ENCODE measurements around the gene BMP10. TPM values are rescaled to one million over a fixed set of nuclear protein-coding genes. Genes with fewer than 3 reads are reported as not detected.

BMP10 gene
- total and polyA plus RNA-seq, 2 donors (not counting 1 experiment from before 2014, with no cell fraction given), result not detected

GRCh38 chr2:68833162-68833561 is 38.0 kb downstream of the BMP10 start:
- Histone ChIP-seq H3K4me2 (ENCODE audit: extremely low read depth, insufficient read depth, low read length) (no peak overlapping the region), H3K9ac (ENCODE audit: insufficient read depth, low read length) (no peak overlapping the region), H3K9me3 (ENCODE audit: control insufficient read depth, insufficient read depth, low read depth, low read length) (no peaks in the 10 kb centered on the region), H3K36me3 (ENCODE audit: control insufficient read depth, insufficient read depth, low read length) (no peaks in the 10 kb centered on the region), H3K27me3 (ENCODE audit: control insufficient read depth, insufficient read depth, low read length) (no peaks in the 10 kb centered on the region), H3K4me3 (replicated peaks in 1 of 4; ENCODE audit: control extremely low read depth in 1 of 4, insufficient read depth in 1 of 4, low read depth in 3 of 4, low read length in 4 of 4) (no peak overlapping the region), H3K79me2 (ENCODE audit: control insufficient read depth, insufficient read depth, low read length) (no peaks in the 10 kb centered on the region), H4K20me1 (ENCODE audit: control insufficient read depth, extremely low read depth, insufficient read depth, low read length) (no peaks in the 10 kb centered on the region), H3K27ac (ENCODE audit: insufficient read depth, low read length) (no peak overlapping the region), H2AFZ (ENCODE audit: low read length) (no peak overlapping the region), H3K4me1 (ENCODE audit: control insufficient read depth, extremely low read depth, insufficient read depth, low read length) (peaks cover 27% of the 10 kb centered on the region)
- TF ChIP-seq CTCF (conservative IDR thresholded peaks at IDR 0.05 in 1 of 2, IDR thresholded peaks at IDR 0.05 in 1 of 2; ENCODE audit: low read depth in 1 of 2, low read length in 2 of 2) (no peak), EZH2 (IDR thresholded peaks at IDR 0.05; ENCODE audit: low read length, missing control alignments) (no peak)
- DNase-seq (ENCODE audit: low read depth in 2 of 2), result no peak

GRCh38 chr2:68832233-68832869 is 38.8 kb downstream of the BMP10 start:
- peak overlapping the region; percentile 2 for H2AFZ ChIP-seq (ENCODE audit: low read length)
- H3K27me3 ChIP-seq (ENCODE audit: control insufficient read depth, insufficient read depth, low read length), result no peaks in the 10 kb centered on the region
- TF ChIP-seq CTCF (conservative IDR thresholded peaks at IDR 0.05 in 1 of 2, IDR thresholded peaks at IDR 0.05 in 1 of 2; ENCODE audit: low read depth in 1 of 2, low read length in 2 of 2) (no peak), EZH2 (IDR thresholded peaks at IDR 0.05; ENCODE audit: low read length, missing control alignments) (no peak)
- no peaks in the 10 kb centered on the region for H3K36me3 ChIP-seq (ENCODE audit: control insufficient read depth, insufficient read depth, low read length)
- H3K79me2 ChIP-seq (ENCODE audit: control insufficient read depth, insufficient read depth, low read length), result no peaks in the 10 kb centered on the region
- peak overlapping the region; percentile 41 for H3K27ac ChIP-seq (ENCODE audit: insufficient read depth, low read length)
- H3K9ac ChIP-seq (ENCODE audit: insufficient read depth, low read length), result no peak overlapping the region
- no peaks in the 10 kb centered on the region for H4K20me1 ChIP-seq (ENCODE audit: control insufficient read depth, extremely low read depth, insufficient read depth, low read length)
- DNase-seq (ENCODE audit: low read depth in 2 of 2), result peak; percentile 67 to 78
- peak overlapping the region; percentile 11 for H3K4me2 ChIP-seq (ENCODE audit: extremely low read depth, insufficient read depth, low read length)
- no peak overlapping the region for H3K4me3 ChIP-seq (replicated peaks in 1 of 4; ENCODE audit: control extremely low read depth in 1 of 4, insufficient read depth in 1 of 4, low read depth in 3 of 4, low read length in 4 of 4)
- H3K9me3 ChIP-seq (ENCODE audit: control insufficient read depth, insufficient read depth, low read depth, low read length), result no peaks in the 10 kb centered on the region
- peaks cover 27% of the 10 kb centered on the region for H3K4me1 ChIP-seq (ENCODE audit: control insufficient read depth, extremely low read depth, insufficient read depth, low read length)

GRCh38 chr2:68831686-68832232 is 39.4 kb downstream of the BMP10 start:
- H3K4me3 ChIP-seq (replicated peaks in 1 of 4; ENCODE audit: control extremely low read depth in 1 of 4, insufficient read depth in 1 of 4, low read depth in 3 of 4, low read length in 4 of 4), result no peak overlapping the region
- no peaks in the 10 kb centered on the region for H3K9me3 ChIP-seq (ENCODE audit: control insufficient read depth, insufficient read depth, low read depth, low read length)
- H3K36me3 ChIP-seq (ENCODE audit: control insufficient read depth, insufficient read depth, low read length), result no peaks in the 10 kb centered on the region
- H3K79me2 ChIP-seq (ENCODE audit: control insufficient read depth, insufficient read depth, low read length), result no peaks in the 10 kb centered on the region
- H4K20me1 ChIP-seq (ENCODE audit: control insufficient read depth, extremely low read depth, insufficient read depth, low read length), result no peaks in the 10 kb centered on the region
- H3K4me2 ChIP-seq (ENCODE audit: extremely low read depth, insufficient read depth, low read length), result peak overlapping the region; percentile 20
- H3K9ac ChIP-seq (ENCODE audit: insufficient read depth, low read length), result no peak overlapping the region
- DNase-seq (ENCODE audit: low read depth in 2 of 2), result peak; percentile 66 to 83
- H2AFZ ChIP-seq (ENCODE audit: low read length), result peak overlapping the region; percentile 37
- no peaks in the 10 kb centered on the region for H3K27me3 ChIP-seq (ENCODE audit: control insufficient read depth, insufficient read depth, low read length)
- H3K27ac ChIP-seq (ENCODE audit: insufficient read depth, low read length), result peak overlapping the region; percentile 41
- peaks cover 27% of the 10 kb centered on the region for H3K4me1 ChIP-seq (ENCODE audit: control insufficient read depth, extremely low read depth, insufficient read depth, low read length)
- TF ChIP-seq EZH2 (IDR thresholded peaks at IDR 0.05; ENCODE audit: low read length, missing control alignments), result no peak
- TF ChIP-seq CTCF (conservative IDR thresholded peaks at IDR 0.05 in 1 of 2, IDR thresholded peaks at IDR 0.05 in 1 of 2; ENCODE audit: low read depth in 1 of 2, low read length in 2 of 2), result no peak
